ENCODE results near the gene KLRF2.

The KLRF2 gene

GRCh38 chr12:9932270-9932669 lies 51.0 kb downstream of the KLRF2 start, which contains the start of gene CLEC2A:
CLEC2A (minus strand) TSS chr12:9932370; CDS start chr12:9932329, 41 bp downstream.
- no peak within 1 kb of the TSS for H3K4me3 ChIP-seq (ENCODE audit: low read depth, low read length)
- no peak for TF ChIP-seq CTCF (conservative IDR thresholded peaks at IDR 0.05; ENCODE audit: low read depth, low read length)
- DNase-seq (ENCODE audit: low read depth) = no peak

- no peak overlapping the region for H3K4me3 ChIP-seq (ENCODE audit: low read depth, low read length)
- no peak for DNase-seq (ENCODE audit: low read depth)
- no peak for TF ChIP-seq CTCF (conservative IDR thresholded peaks at IDR 0.05; ENCODE audit: low read depth, low read length)
Measured at GRCh38 chr12:9933958-9934357, 52.7 kb downstream of the KLRF2 start.

- DNase-seq (ENCODE audit: low read depth) = no peak
- H3K4me3 ChIP-seq (ENCODE audit: low read depth, low read length) = no peak overlapping the region
- TF ChIP-seq CTCF (conservative IDR thresholded peaks at IDR 0.05; ENCODE audit: low read depth, low read length) = no peak
Measured at GRCh38 chr12:9935026-9935425, 53.7 kb downstream of the KLRF2 start.

- no peak for TF ChIP-seq CTCF (conservative IDR thresholded peaks at IDR 0.05; ENCODE audit: low read depth, low read length)
- no peak overlapping the region for H3K4me3 ChIP-seq (ENCODE audit: low read depth, low read length)
- DNase-seq (ENCODE audit: low read depth) = peak; percentile 18
Measured at GRCh38 chr12:9936591-9936990, 55.3 kb downstream of the KLRF2 start.

- peak; percentile 47 for TF ChIP-seq CTCF (conservative IDR thresholded peaks at IDR 0.05; ENCODE audit: low read depth, low read length)
- DNase-seq (ENCODE audit: low read depth) = peak; percentile 46
- H3K4me3 ChIP-seq (ENCODE audit: low read depth, low read length) = no peak overlapping the region
Measured at GRCh38 chr12:9940375-9940774, 59.1 kb downstream of the KLRF2 start.

- H3K4me3 ChIP-seq (ENCODE audit: low read depth, low read length) = no peak overlapping the region
- TF ChIP-seq CTCF (conservative IDR thresholded peaks at IDR 0.05; ENCODE audit: low read depth, low read length) = no peak
- DNase-seq (ENCODE audit: low read depth) = no peak
Measured at GRCh38 chr12:9941838-9942237, 60.5 kb downstream of the KLRF2 start.

GRCh38 chr12:9943240-9943639 lies 62.0 kb downstream of the KLRF2 start:
- no peak for TF ChIP-seq CTCF (conservative IDR thresholded peaks at IDR 0.05; ENCODE audit: low read depth, low read length)
- no peak for DNase-seq (ENCODE audit: low read depth)
- H3K4me3 ChIP-seq (ENCODE audit: low read depth, low read length) = no peak overlapping the region
